ENCODE data around the gene GPR83.

Gene GPR83

GRCh38 chr11:94423507-94423906 lies 22.3 kb upstream of the GPR83 start:
- Histone ChIP-seq H3K4me3 (ENCODE audit: low read depth, low read length) (no peak overlapping the region), H3K36me3 (ENCODE audit: control insufficient read depth, insufficient read depth, low read length) (no peaks in the 10 kb centered on the region), H3K9me3 (ENCODE audit: control insufficient read depth, low read length) (no peaks in the 10 kb centered on the region), H3K27ac (no peak overlapping the region), H3K4me1 (no peaks in the 10 kb centered on the region), H3K4me2 (ENCODE audit: low read length) (no peak overlapping the region), H2AFZ (no peak overlapping the region), H3K79me2 (no peaks in the 10 kb centered on the region), H3K9ac (no peak overlapping the region), H3K27me3 (ENCODE audit: control insufficient read depth, insufficient read depth, low read length) (no peaks in the 10 kb centered on the region)
- TF ChIP-seq CTCF (IDR thresholded peaks at IDR 0.05) = no peak

GRCh38 chr11:94418123-94418765 lies 17.0 kb upstream of the GPR83 start:
- TF ChIP-seq CTCF (IDR thresholded peaks at IDR 0.05) = no peak
- Histone ChIP-seq H2AFZ (no peak overlapping the region), H3K36me3 (ENCODE audit: control insufficient read depth, insufficient read depth, low read length) (no peaks in the 10 kb centered on the region), H3K27me3 (ENCODE audit: control insufficient read depth, insufficient read depth, low read length) (no peaks in the 10 kb centered on the region), H3K27ac (no peak overlapping the region), H3K9ac (no peak overlapping the region), H3K4me2 (ENCODE audit: low read length) (no peak overlapping the region), H3K4me3 (ENCODE audit: low read depth, low read length) (no peak overlapping the region), H3K79me2 (no peaks in the 10 kb centered on the region), H3K4me1 (no peaks in the 10 kb centered on the region), H3K9me3 (ENCODE audit: control insufficient read depth, low read length) (no peaks in the 10 kb centered on the region)

- H3K27ac ChIP-seq = no peak overlapping the region
- no peaks in the 10 kb centered on the region for H3K36me3 ChIP-seq (ENCODE audit: control insufficient read depth, insufficient read depth, low read length)
These were observed 16.3 kb upstream of the GPR83 start for GRCh38 chr11:94417386-94417987.

GRCh38 chr11:94405062-94405833 lies 4.0 kb upstream of the GPR83 start:
- H3K36me3 ChIP-seq (ENCODE audit: control insufficient read depth, insufficient read depth, low read length) = no peaks in the 10 kb centered on the region
- H3K4me3 ChIP-seq (ENCODE audit: low read depth, low read length) = no peak overlapping the region
- H3K79me2 ChIP-seq = no peaks in the 10 kb centered on the region
- TF ChIP-seq CTCF (IDR thresholded peaks at IDR 0.05) = no peak
- H3K4me1 ChIP-seq = no peaks in the 10 kb centered on the region
- no peak overlapping the region for H3K4me2 ChIP-seq (ENCODE audit: low read length)
- H3K9ac ChIP-seq = no peak overlapping the region
- no peak overlapping the region for H2AFZ ChIP-seq
- no peaks in the 10 kb centered on the region for H3K27me3 ChIP-seq (ENCODE audit: control insufficient read depth, insufficient read depth, low read length)
- no peak overlapping the region for H3K27ac ChIP-seq
- H3K9me3 ChIP-seq (ENCODE audit: control insufficient read depth, low read length) = no peaks in the 10 kb centered on the region

More at GRCh38 chr11:94417386-94417987, 16.3 kb upstream of the GPR83 start:
- Histone ChIP-seq H3K9me3 (ENCODE audit: control insufficient read depth, low read length) (no peaks in the 10 kb centered on the region), H2AFZ (no peak overlapping the region), H3K9ac (no peak overlapping the region), H3K27me3 (ENCODE audit: control insufficient read depth, insufficient read depth, low read length) (no peaks in the 10 kb centered on the region), H3K4me1 (no peaks in the 10 kb centered on the region), H3K4me3 (ENCODE audit: low read depth, low read length) (no peak overlapping the region), H3K79me2 (no peaks in the 10 kb centered on the region), H3K4me2 (ENCODE audit: low read length) (no peak overlapping the region)
- TF ChIP-seq CTCF (IDR thresholded peaks at IDR 0.05) = peak; percentile 9

Measured in parathyroid adenoma (tissue), 2 donors.